ENCODE measurements around the gene THBD. TPM values are rescaled to one million over a fixed set of nuclear protein-coding genes. Genes with fewer than 3 reads are reported as not detected.

The THBD gene
- total RNA-seq, 1 donor = 0.36 TPM

- H3K4me1 ChIP-seq (ENCODE audit: insufficient read depth, low read length) = no peaks in the 10 kb centered on the region
- no peak for DNase-seq (ENCODE audit: insufficient read length, low spot score, missing footprints)
Measured at GRCh38 chr20:23022849-23023248, 26.6 kb downstream of the THBD start.

GRCh38 chr20:23021951-23022350, 27.5 kb downstream of the THBD start:
- TF ChIP-seq CTCF (IDR thresholded peaks at IDR 0.05; ENCODE audit: extremely low read depth, low read depth, low read length) = no peak
- no peaks in the 10 kb centered on the region for H3K36me3 ChIP-seq (ENCODE audit: insufficient read depth, low read length)
- no peaks in the 10 kb centered on the region for H4K20me1 ChIP-seq (ENCODE audit: insufficient read depth, low read length)
- H3K9me3 ChIP-seq (ENCODE audit: low read depth, low read length) = no peaks in the 10 kb centered on the region
- no peak overlapping the region for H3K4me3 ChIP-seq (ENCODE audit: insufficient read depth, low read length)
- no peaks in the 10 kb centered on the region for H3K4me1 ChIP-seq (ENCODE audit: insufficient read depth, low read length)
- no peak overlapping the region for H3K4me2 ChIP-seq (ENCODE audit: insufficient read depth, low read length)
- H3K27ac ChIP-seq (ENCODE audit: low read depth, low read length) = no peak overlapping the region
- no peak overlapping the region for H2AFZ ChIP-seq (ENCODE audit: low read length)
- no peaks in the 10 kb centered on the region for H3K27me3 ChIP-seq (ENCODE audit: insufficient read depth, low read length)
- no peaks in the 10 kb centered on the region for H3K79me2 ChIP-seq (ENCODE audit: insufficient read depth, low read length)
- DNase-seq (ENCODE audit: insufficient read length, low spot score, missing footprints) = no peak

More at GRCh38 chr20:23022849-23023248, 26.6 kb downstream of the THBD start:
- Histone ChIP-seq H3K27me3 (ENCODE audit: insufficient read depth, low read length) (no peaks in the 10 kb centered on the region), H3K9me3 (ENCODE audit: low read depth, low read length) (no peaks in the 10 kb centered on the region), H4K20me1 (ENCODE audit: insufficient read depth, low read length) (no peaks in the 10 kb centered on the region), H3K79me2 (ENCODE audit: insufficient read depth, low read length) (no peaks in the 10 kb centered on the region), H3K36me3 (ENCODE audit: insufficient read depth, low read length) (no peaks in the 10 kb centered on the region), H2AFZ (ENCODE audit: low read length) (no peak overlapping the region), H3K27ac (ENCODE audit: low read depth, low read length) (no peak overlapping the region), H3K4me3 (ENCODE audit: insufficient read depth, low read length) (no peak overlapping the region), H3K4me2 (ENCODE audit: insufficient read depth, low read length) (no peak overlapping the region)
- no peak for TF ChIP-seq CTCF (IDR thresholded peaks at IDR 0.05; ENCODE audit: extremely low read depth, low read depth, low read length)

GRCh38 chr20:23021541-23021940, 27.9 kb downstream of the THBD start:
- Histone ChIP-seq H4K20me1 (ENCODE audit: insufficient read depth, low read length) (no peaks in the 10 kb centered on the region), H3K4me3 (ENCODE audit: insufficient read depth, low read length) (no peak overlapping the region), H3K27ac (ENCODE audit: low read depth, low read length) (no peak overlapping the region), H3K79me2 (ENCODE audit: insufficient read depth, low read length) (no peaks in the 10 kb centered on the region), H3K4me2 (ENCODE audit: insufficient read depth, low read length) (no peak overlapping the region), H3K9me3 (ENCODE audit: low read depth, low read length) (no peaks in the 10 kb centered on the region), H3K4me1 (ENCODE audit: insufficient read depth, low read length) (no peaks in the 10 kb centered on the region), H3K27me3 (ENCODE audit: insufficient read depth, low read length) (no peaks in the 10 kb centered on the region), H2AFZ (ENCODE audit: low read length) (no peak overlapping the region), H3K36me3 (ENCODE audit: insufficient read depth, low read length) (no peaks in the 10 kb centered on the region)
- no peak for TF ChIP-seq CTCF (IDR thresholded peaks at IDR 0.05; ENCODE audit: extremely low read depth, low read depth, low read length)
- DNase-seq (ENCODE audit: insufficient read length, low spot score, missing footprints) = no peak

GRCh38 chr20:23020230-23021018, 29.0 kb downstream of the THBD start:
- H3K4me3 ChIP-seq (ENCODE audit: insufficient read depth, low read length) = no peak overlapping the region
- no peak for DNase-seq (ENCODE audit: insufficient read length, low spot score, missing footprints)
- no peak overlapping the region for H3K27ac ChIP-seq (ENCODE audit: low read depth, low read length)
- H3K9me3 ChIP-seq (ENCODE audit: low read depth, low read length) = no peaks in the 10 kb centered on the region
- H2AFZ ChIP-seq (ENCODE audit: low read length) = no peak overlapping the region
- H4K20me1 ChIP-seq (ENCODE audit: insufficient read depth, low read length) = no peaks in the 10 kb centered on the region
- H3K36me3 ChIP-seq (ENCODE audit: insufficient read depth, low read length) = no peaks in the 10 kb centered on the region
- H3K79me2 ChIP-seq (ENCODE audit: insufficient read depth, low read length) = no peaks in the 10 kb centered on the region
- TF ChIP-seq CTCF (IDR thresholded peaks at IDR 0.05; ENCODE audit: extremely low read depth, low read depth, low read length) = no peak
- no peaks in the 10 kb centered on the region for H3K27me3 ChIP-seq (ENCODE audit: insufficient read depth, low read length)
- no peaks in the 10 kb centered on the region for H3K4me1 ChIP-seq (ENCODE audit: insufficient read depth, low read length)
- H3K4me2 ChIP-seq (ENCODE audit: insufficient read depth, low read length) = no peak overlapping the region
